ENCODE measurements around the gene ANOS1.

GRCh38 chrX:8636497-8636896 lies 95.4 kb downstream of the ANOS1 start:
- TF ChIP-seq CTCF (IDR thresholded peaks at IDR 0.05) (no peak), POLR2A (IDR thresholded peaks at IDR 0.05) (no peak)

All from heart left ventricle (tissue), 13 donors.